GM19324 (cell line): Measurements from ENCODE around the gene RNF167.

Experiments used
- ATAC-seq: cut with Tn5 transposase; IDR thresholded peaks from one replicate; pipeline ENCODE4 v1.9.1; 2021; ENCODE audit warnings: mild to moderate bottlenecking, moderate library complexity; ENCODE audit not compliant: unreplicated experiment, low FRiP score

The RNF167 gene

DNA sequence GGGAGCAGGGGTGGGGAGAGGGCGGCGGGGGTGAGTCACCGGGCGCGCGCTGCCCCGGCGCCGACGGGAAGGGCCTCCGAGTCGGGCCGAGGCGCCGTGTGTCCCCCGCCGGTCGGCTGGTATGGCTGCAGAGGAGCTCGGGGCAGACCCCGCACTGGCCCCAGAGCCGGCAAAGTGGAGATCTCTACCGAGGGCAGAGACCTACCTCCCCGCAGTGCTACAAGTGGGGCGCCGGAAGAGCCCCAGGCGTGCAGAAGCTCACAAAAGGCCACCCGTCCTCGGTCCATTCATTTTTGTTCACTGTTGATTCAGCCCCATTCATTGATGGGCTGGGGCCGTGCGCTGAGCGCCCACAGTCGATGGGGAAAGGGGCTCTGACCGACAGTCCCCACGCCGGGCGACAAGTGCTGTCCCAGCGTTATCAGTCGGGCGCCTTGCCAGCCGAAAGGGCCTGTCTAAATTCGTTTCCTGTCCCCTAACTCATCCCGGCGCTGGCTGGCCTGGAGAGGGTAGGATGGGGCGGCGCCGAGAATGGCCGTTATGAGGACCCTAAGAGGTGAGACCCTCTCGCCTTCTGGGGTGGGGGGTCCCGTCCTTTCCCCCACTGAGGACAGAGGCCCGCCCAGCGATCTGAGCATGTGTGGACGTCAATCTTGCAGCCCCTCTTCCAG is 10.1 kb downstream of the RNF167 start:
- peak; percentile 1 for ATAC-seq

DNA sequence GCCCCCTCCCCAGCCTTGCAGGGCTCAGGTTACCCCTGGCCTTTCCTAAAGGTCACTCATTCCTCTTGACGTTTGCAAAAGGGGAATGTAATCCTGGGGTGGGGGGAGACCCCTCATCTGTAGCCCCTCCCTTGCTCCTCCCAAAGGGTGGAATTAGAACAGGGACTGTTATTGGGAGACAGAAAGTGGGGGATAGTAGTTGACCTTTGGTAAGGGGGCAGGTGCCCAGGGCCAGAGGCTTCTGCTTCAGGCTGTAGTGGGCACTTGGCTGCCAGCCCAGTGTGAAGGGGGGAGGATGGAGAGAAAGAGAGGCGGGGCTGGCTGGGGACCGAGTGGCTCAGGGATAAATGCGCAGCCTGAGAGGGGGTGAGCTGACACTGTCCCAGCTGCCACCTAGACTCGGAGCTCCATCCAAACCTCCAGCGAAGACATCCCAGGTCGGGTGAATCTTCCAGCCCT is 10.7 kb downstream of the RNF167 start, which contains the start of gene ENO3:
TSS of gene ENO3 (plus strand) at position 374 of the 459 bp plus-strand sequence. CDS start 711 bp downstream, outside the sequence.
- no peak for ATAC-seq

DNA sequence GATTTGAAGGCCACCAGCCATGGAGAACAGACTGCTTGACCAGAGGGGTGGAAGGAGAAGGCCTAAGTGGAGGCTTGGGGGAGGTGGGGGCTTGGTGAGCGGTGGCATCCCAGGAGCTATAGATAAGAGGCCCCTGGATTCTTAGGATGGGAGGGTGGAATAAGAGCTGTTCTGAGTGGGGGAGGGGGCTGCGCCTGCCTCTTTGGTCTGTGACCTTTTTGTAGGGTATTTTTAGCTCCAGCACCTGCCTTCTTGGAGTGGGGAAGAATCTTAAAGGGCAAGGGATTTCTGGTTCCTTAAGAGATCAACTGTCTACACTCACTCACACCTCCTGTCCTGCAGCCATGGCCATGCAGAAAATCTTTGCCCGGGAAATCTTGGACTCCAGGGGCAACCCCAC is 11.4 kb downstream of the RNF167 start:
- ATAC-seq, result no peak

DNA sequence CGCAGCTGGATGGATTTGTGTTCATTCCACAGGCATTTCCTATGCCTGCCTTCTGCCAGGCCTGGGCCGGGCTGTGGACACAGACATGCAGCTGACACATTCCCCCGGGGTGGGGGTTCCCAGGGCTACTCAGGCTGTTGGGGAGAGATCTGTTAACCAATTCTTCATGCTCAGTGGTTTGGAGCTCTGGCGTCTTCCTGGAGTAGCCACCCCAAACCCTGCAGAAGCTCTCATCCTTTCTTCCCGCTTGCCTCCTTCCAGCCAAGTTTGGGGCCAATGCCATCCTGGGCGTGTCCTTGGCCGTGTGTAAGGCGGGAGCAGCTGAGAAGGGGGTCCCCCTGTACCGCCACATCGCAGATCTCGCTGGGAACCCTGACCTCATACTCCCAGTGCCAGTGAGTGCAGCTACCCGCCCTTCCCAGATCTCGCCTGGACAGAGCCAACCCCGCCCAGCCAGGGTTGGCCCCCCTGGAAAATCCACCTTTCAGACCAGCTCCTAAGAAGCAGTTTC is 13.4 kb downstream of the RNF167 start:
- ATAC-seq, result no peak

DNA sequence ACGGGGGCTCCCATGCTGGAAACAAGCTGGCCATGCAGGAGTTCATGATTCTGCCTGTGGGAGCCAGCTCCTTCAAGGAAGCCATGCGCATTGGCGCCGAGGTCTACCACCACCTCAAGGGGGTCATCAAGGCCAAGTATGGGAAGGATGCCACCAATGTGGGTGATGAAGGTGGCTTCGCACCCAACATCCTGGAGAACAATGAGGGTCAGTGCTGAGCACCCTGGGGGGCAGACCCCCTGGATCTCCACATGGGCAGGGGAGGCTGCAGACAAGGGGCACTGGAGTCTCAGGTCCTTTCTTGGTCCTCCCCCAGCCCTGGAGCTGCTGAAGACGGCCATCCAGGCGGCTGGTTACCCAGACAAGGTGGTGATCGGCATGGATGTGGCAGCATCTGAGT is 15.0 kb downstream of the RNF167 start:
- no peak for ATAC-seq

DNA sequence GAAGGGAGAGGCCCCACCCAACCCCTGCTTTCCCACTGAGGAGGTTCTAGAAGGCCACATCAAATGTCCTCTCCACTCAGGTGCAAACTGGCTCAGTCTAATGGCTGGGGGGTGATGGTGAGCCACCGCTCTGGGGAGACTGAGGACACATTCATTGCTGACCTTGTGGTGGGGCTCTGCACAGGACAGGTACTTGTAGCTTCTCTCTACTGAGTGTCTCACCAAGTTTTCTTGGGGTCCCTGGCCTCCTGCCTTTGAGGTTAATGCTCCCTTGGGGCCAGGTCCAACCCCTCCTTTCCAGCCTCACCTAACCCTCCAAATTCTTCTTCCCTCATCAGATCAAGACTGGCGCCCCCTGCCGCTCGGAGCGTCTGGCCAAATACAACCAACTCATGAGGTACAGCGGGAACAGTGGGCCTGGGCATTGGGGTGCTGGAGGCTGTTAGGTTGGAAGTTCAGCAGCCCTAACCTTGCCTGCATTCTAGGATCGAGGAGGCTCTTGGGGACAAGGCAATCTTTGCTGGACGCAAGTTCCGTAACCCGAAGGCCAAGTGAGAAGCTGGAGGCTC is 16.5 kb downstream of the RNF167 start:
- no peak for ATAC-seq

DNA sequence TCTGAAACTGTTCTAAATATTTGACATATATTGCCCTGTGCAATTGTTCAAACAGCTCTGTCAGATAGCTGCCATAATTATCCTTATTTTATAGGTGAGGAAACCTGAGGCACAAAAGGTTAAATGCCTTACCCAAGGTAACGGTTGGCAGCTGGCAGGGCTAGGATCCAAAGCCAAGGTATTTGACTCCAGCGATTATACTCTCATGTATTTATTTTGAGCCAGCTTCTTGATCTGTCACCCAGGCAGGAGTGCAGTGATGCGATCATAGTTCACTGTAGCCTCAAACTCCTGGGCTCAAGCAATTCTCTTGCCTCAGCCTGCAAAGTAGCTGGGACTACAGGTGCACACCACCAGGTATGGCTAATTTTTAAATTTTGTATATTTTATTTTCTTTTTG is 18.0 kb downstream of the RNF167 start:
- no peak for ATAC-seq

DNA sequence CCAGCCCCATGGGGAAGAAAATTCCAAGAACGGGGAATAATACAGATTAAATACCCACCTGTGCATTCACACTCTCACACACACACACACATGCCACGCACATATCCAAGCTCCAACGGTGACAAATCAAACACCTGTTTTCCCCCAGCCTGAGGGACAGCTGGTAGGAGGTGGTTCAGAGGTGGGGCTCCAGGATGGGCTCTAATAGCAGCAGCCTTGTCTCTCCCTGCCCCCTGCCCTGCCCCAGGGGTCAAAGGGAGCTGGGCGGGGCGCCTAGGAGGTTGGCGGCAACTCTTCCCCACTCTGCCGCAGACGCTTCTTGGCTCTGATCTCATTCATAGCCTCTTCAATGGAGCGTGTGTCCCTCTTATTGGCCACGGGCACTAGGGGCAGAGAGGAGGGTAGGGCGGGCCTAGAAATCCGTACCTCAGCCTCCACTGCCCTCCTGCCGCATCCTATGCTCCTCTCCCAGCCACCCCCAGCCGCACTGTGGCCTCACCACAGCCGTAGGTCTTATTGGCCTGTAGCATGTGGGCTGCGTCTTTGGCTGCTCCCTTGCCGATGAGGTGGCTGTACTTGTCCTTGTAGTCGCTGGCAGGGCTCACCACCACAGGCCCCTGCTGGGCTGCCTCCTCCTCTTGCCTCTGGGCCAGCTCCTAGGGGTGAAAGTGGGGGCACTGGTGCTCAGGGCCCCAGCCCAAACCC is 19.3 kb downstream of the RNF167 start:
- ATAC-seq, result no peak

DNA sequence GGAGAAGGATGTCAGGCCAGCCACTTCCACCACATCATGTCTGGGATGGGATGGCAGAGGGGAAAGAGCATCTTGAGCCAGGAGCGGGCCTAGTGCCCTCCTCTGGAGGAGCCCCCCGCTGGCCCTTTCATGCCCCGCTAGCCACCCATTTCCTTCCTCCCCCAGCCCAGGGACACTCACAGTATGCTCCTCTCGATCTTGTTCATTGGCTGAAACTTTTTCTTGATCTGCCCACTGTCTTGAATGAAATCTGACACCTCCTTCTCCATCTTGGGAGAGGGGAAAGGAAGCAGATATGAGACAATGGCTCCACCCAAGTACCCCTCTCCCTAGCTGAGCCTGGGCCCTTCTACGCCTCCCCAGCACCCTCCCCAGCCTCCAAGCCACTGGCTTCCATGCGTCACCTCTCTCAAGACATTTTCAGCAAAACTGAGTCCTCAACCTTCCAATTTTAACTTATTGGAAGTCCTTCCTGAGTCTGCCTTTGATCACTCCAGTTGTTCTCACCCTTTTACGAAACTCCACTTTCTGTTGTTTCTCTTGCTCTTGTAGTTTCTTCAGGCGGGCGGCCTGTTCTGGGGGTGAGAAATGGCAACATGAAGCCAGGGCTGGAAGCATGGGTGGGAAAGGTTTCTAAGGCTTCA is 20.3 kb downstream of the RNF167 start:
- ATAC-seq, result no peak

DNA sequence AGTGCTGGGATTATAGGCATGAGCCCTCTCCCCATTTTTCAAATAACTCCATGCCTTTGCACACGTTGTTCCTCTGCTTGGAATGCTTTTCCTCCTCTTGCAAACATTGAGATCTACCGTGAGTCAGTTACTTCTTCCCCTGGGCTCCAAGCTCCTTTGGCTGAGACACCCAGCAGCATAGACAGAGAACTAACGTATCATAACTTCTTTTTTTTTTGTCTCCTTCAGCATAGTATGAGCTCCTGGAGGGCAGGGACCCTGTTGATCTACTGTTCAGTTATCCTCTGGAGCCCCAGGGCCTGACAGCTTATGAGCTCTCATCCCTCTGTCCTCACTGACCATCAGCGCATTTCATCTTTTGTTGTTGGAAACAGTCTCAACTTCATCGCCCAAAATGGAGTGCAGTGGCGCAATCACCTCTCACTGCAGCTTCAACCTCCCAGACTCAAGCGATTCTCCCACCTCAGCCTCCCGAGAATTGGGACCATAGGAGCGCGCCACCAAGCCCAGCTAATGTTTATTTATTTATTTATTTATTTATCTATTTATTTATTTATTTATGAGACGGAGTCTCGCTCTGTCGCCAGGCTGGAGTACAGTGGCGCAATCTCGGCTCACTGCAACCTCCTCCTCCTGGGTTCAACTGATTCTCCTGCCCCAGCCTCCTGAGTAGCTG is 25.4 kb downstream of the RNF167 start:
- no peak for ATAC-seq

DNA sequence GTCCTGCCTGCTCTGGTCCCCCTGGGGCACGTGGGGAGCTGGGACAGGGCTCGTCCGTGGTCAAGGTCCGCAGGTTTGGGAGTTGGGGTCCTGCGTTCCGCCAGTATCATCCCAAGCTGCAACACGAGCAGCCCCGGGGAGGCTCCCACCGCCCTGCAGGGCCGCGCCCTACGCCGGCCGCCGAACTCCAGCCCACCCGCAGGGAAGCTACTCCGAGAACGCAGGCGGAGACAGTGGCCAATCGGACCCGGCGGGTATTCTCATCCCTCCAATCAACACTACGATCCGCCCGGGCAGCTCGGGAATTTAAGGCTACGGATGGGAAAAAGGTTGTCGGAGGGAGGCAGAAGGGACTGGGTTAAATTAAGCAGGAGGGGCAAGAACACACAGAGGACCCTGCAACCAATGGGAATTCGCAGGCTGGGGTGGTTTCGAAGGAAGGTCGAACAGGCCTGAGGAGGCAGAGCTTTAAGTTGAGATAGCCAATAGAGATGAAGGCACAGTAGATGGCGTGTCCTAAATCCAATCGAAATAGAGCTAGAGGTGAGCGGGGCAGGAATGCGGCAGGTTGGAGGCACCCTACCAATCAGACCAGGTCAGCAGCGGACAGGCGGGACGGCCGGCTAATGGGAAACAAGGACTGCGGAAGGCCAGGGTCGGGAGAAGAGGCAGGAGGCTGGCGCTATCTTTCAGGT is 26.9 kb downstream of the RNF167 start:
- peak; percentile 88 for ATAC-seq

DNA sequence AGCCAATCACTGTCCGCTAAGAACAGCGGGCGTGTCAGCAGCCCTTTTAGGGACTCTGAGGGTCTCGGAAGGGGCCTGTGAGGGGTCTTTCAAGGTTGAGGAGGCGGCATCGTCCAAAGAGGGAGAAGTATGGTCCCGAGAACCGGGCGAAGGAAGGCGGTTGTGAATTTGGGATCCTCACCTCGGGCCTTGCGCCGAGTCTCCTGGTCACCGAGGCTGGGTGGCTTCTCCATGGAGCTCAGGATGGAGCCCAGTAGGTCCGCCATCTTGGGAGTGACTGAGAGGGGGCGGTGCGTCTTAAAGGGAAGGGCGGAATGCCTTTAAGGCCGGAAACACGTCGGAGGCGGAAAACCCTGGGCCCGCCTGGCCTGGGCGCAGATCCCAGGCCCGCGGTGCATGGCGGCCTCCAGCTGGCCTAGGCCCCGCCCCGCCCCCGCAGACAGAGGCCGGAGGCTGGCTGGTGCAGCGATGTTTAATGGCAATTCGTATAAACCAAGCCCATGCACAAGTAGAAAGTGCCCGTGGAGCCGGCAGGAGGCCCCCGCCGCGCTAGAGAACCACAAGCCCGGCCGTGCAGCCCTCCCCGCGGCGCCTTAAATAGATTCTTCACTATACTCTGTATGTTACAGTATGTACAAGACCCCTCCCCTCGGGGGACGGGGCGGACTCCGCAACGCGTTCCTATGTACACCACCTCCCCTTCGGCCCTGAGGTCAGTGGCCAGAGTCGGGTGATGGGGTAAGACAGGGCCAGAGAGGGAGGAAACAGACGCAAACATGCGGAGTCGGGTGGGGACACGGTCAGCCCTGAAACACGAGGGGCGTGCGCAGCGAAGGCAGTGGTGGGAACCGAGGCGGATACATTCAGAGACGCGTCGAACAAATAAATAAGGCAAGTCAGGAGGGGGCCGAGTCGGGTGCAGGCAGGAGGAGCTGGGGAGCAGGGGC is 27.7 kb downstream of the RNF167 start, which contains the start of gene SPAG7:
TSS of gene SPAG7 (minus strand) at position 279 of the 947 bp plus-strand sequence. CDS start at position 266, 13 bp downstream.
- peak; percentile 70 for ATAC-seq

DNA sequence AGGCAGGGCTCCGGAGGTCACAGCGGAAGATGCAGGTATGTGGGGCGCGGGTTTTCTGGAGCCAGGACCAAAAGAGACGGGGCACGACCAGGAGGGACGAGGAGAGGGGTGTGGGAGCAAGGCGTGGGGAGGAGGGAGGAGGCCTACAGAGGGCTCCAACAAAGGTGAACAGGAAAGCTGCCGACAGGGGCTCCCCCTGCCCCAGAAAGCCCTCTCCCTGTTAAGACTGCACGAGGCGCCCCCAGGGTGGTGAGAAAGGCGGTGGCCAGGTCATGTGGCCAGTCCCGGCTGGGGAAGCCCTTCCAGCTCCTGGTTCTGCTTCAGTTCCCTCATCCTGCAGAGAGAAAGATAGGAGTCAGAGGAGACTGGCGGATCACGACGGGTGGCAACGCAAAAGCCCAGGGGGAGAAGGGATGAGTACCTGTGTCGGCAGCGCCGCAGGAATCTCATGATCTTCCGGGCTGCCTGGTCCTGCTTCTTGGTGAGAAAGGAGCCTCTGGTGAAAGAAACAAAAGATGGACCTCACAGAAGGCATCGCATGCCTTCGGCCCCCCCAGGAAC is 28.5 kb downstream of the RNF167 start:
- no peak for ATAC-seq

DNA sequence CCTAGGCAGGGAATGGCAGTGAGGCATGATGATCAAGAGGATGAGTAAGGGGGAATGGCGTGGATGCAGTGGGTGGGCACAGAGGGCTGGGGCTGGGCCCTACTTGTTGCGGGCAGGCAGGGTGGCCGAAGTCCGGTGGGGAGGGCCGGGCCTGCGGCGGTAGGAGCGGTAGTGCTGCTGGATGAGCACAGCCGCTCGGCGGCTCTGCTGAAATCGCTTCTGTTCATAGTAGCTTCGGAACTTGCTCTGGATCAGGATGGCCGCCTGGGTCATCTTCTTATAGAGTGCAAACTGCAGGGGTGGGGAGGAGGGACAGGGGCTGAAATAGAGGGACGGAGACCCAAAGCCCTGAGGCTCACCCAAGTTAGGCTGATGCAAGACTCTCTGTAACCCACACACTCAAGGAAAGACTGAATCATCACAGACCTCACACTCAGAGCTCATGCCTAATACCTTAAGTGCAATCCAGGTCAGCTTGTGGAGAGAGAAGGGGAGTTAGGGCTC is 29.0 kb downstream of the RNF167 start:
- no peak for ATAC-seq

DNA sequence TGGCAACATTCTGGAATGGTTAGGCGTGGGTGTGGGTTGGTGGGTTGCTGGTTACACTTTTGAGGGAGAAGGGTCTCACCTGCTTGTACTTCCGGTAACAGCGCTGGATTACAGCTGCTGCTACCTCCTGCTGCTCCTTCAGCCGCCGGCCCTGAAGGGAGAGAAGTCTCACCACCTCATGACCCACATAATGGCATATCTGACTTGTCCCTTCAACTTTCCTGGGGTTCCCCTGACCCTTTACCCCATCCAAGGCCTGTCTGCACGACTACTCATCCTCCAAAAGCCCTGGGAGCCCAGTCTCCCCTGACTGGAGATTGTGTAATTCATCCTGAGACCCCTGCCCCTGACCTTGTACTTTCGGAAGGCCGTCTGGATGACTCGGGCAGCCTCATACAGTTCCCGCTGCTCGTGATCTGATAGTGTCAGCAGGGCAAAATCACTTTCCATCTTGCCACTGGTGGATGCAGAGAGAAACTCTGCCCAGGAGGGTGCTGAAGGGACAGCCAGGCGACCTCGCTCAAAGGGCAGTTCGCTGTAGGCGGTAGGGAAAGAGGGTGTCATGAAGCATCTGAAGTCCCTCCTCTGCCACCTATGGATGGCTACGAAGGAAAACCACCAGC is 29.6 kb downstream of the RNF167 start:
- ATAC-seq, result no peak

DNA sequence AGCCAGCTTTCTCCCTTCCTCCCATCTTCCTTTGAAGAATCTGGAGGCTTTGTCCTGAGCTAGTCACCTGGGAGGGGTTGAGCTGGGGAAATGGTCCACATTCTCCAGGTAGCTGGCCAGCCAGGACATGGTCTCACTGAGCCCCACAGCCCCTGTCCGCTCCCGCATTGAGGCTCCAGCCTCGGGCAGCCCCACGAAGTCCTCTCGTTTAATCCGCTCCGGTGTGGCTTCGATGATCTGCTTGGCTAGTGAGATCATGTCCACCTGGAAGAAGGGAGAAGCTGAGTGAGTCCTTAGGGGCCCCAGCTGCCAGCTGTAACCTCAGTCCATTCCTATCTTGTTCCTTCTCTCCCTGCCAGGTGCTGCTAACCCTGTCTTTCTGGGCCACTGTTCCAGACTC is 30.2 kb downstream of the RNF167 start:
- no peak for ATAC-seq

DNA sequence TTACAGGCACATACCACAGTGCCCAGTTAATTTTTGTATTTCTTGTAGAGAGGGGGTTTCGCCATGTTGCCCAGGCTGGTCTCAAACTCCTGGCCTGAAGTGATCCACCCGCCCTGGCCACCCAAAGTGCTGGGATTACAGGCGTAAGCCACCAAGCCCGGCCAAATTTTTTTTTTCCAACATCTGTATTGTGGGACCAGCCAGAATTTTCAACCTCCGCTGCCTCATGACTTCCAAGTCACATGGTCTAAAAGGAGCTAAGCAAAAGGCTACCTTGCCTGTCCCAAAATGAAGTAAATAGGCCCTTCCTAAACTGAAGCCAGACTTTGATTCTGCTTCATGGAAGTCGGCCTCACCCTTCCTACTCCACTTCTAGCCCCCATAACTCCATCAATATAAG is 31.8 kb downstream of the RNF167 start:
- ATAC-seq, result no peak

DNA sequence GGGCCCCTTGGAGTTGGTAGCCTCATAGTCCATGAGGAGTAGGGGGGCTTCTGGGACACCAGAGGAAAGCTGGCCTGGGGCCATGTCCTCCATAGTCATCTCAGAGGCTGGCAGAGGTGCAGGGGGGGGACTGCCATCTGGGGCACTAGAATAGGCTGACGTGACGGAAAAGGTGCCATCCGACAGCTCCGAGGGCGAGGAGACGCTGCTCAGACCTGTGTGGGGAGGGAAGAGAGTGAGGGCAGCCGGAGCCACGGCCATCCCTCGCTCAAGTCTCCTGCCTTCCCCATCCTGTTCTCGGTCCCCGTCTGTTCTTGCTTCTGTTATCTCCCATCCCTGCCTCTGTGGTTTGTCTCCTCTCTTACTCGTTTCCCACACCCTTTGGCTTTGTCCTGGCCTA is 32.3 kb downstream of the RNF167 start:
- ATAC-seq, result no peak
